ENCODE measurements around the gene VAPB. TPM values are rescaled to one million over a fixed set of nuclear protein-coding genes. Genes with fewer than 3 reads are reported as not detected.

The VAPB gene
- total RNA-seq, 1 donor from 2014 or later: 32.4 TPM

- no peak for ATAC-seq
Measured at GRCh38 chr20:58483051-58483450, 94.0 kb downstream of the VAPB start.

GRCh38 chr20:58483470-58483869 is 94.4 kb downstream of the VAPB start:
- no peak for ATAC-seq

GRCh38 chr20:58485393-58485792 is 96.4 kb downstream of the VAPB start:
- no peak for ATAC-seq

- no peak for ATAC-seq
Measured at GRCh38 chr20:58486207-58486606, 97.2 kb downstream of the VAPB start.

- ATAC-seq: no peak
Measured at GRCh38 chr20:58492074-58492718, 103.2 kb downstream of the VAPB start.

GRCh38 chr20:58492795-58493524 is 103.9 kb downstream of the VAPB start:
- no peak for ATAC-seq

GRCh38 chr20:58494923-58495622 is 106.0 kb downstream of the VAPB start:
- no peak for ATAC-seq

GRCh38 chr20:58495623-58496428 is 106.8 kb downstream of the VAPB start:
- no peak for ATAC-seq

- no peak for ATAC-seq
Measured at GRCh38 chr20:58496429-58496769, 107.4 kb downstream of the VAPB start.

GRCh38 chr20:58497076-58497641 is 108.1 kb downstream of the VAPB start:
- no peak for ATAC-seq

- ATAC-seq: no peak
Measured at GRCh38 chr20:58497724-58498469, 108.9 kb downstream of the VAPB start.

- no peak for ATAC-seq
Measured at GRCh38 chr20:58498470-58499068, 109.5 kb downstream of the VAPB start.

- no peak for ATAC-seq
Measured at GRCh38 chr20:58500256-58500655, 111.2 kb downstream of the VAPB start.

Other genes starting within 250 kb of the VAPB start
- not detected for gene ANKRD60, start 160.6 kb upstream of the VAPB start, total RNA-seq
- 24.7 TPM for gene RAB22A, start 79.5 kb upstream of the VAPB start, total RNA-seq
- gene APCDD1L, start 126.2 kb downstream of the VAPB start, total RNA-seq: 0.16 TPM